Mesendoderm (in vitro differentiated cells): Measurements from ENCODE around the gene COX6B2.

Source experiments
- DNase-seq: peaks from one replicate; pipeline ENCODE4 v3.0.0; 2013
- H2AK5ac ChIP-seq: 2 replicates; pipeline ENCODE4 v1.6.1; 2013; ENCODE audit warnings: low read length, inconsistent platforms
- H2BK120ac ChIP-seq: 2 replicates; pipeline ENCODE4 v1.6.1; 2013; ENCODE audit warnings: low read depth, mild to moderate bottlenecking, low read length, moderate library complexity, mixed read lengths
- H2BK15ac ChIP-seq: replicated peaks from 2 replicates; pipeline ENCODE4 v1.6.1; 2013; ENCODE audit warnings: low read depth, mild to moderate bottlenecking, moderate library complexity
- H2BK5ac ChIP-seq: 2 replicates; pipeline ENCODE4 v1.6.1; 2013; ENCODE audit warnings: low read length, inconsistent platforms
- H3K18ac ChIP-seq: 2 replicates; pipeline ENCODE4 v1.6.1; 2013; ENCODE audit warnings: mild to moderate bottlenecking, low read length, mixed read lengths
- H3K23ac ChIP-seq: one replicate; pipeline ENCODE4 v1.6.1; 2013; ENCODE audit warnings: low read length
- H3K27ac ChIP-seq: 2 replicates; pipeline ENCODE4 v1.5.1; 2013; ENCODE audit warnings: low read depth, mild to moderate bottlenecking, inconsistent platforms, low read length, moderate library complexity
- H3K27me3 ChIP-seq: 2 replicates; pipeline ENCODE4 v1.6.1; 2013; ENCODE audit warnings: low read length, control low read depth, mild to moderate bottlenecking, inconsistent platforms; ENCODE audit not compliant: insufficient read depth, poor library complexity
- H3K36me3 ChIP-seq: 2 replicates; pipeline ENCODE4 v1.6.1; 2013; ENCODE audit warnings: low read length, inconsistent platforms; ENCODE audit not compliant: control insufficient read depth, insufficient read depth
- H3K4ac ChIP-seq: one replicate; pipeline ENCODE4 v1.6.1; 2013; ENCODE audit warnings: low read depth, mild to moderate bottlenecking, low read length, moderate library complexity
- H3K4me1 ChIP-seq: 2 replicates; pipeline ENCODE4 v1.6.1; 2013; ENCODE audit warnings: low read depth, low read length, inconsistent platforms; ENCODE audit not compliant: control insufficient read depth
- H3K4me2 ChIP-seq: 2 replicates; pipeline ENCODE4 v1.6.1; 2013; ENCODE audit warnings: low read length
- H3K4me3 ChIP-seq: 2 replicates; pipeline ENCODE4 v1.5.1; 2013; ENCODE audit warnings: mild to moderate bottlenecking, low read length
- H3K56ac ChIP-seq: one replicate; pipeline ENCODE4 v1.6.1; 2013; ENCODE audit warnings: low read length
- H3K79me1 ChIP-seq: 2 replicates; pipeline ENCODE4 v1.6.1; 2013; ENCODE audit warnings: low read length, inconsistent platforms
- H3K79me2 ChIP-seq: 2 replicates; pipeline ENCODE4 v1.6.1; 2013; ENCODE audit warnings: mild to moderate bottlenecking, low read length; ENCODE audit not compliant: control insufficient read depth, insufficient read depth
- H3K9ac ChIP-seq: 2 replicates; pipeline ENCODE4 v1.6.1; 2013; ENCODE audit warnings: low read length, inconsistent platforms
- H4K5ac ChIP-seq: one replicate; pipeline ENCODE4 v1.6.1; 2013; ENCODE audit warnings: low read length
- H4K8ac ChIP-seq: one replicate; pipeline ENCODE4 v1.6.1; 2013; ENCODE audit warnings: low read depth, mild to moderate bottlenecking, control low read depth, low read length, moderate library complexity
- WGBS: extraction: QIAGEN DNeasy Blood & Tissue Kit; methylation state at CpG from one replicate; pipeline ENCODE4 v1.1.7; 2013; ENCODE audit warnings: low lambda C conversion rate, missing lambda C conversion rate; ENCODE audit not compliant: insufficient coverage; ENCODE audit errors: extremely low coverage; 5-methylcytosine and 5-hydroxymethylcytosine counted together

Gene COX6B2

DNA sequence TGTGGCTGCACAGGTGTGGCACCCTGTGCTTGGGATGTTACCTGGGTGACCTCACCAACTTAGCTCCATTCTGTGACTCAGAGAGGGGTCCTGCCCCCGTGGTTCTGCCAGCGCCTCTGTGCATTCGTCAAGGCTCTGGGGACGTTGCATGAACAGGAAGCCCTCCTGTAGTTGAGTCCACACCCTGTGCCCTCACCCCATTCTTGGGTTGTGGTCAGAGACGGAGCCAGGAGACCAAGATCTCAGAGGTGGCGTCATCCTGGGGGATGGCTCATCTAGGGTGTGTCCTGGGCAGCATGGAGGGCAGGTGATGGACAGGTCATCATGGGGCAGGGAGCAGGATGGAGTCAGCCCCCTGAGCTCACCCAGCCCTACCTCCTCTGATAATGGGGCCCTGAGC is 2.5 kb downstream of the COX6B2 start:
- peaks cover 16% of the 10 kb centered on the region for H3K27me3 ChIP-seq
- no peak overlapping the region for H2AK5ac ChIP-seq
- no peak overlapping the region for H3K4me2 ChIP-seq
- no peak overlapping the region for H4K5ac ChIP-seq
- no CpG with 5 or more reads among the region's 6 CpGs for WGBS
- no peak for DNase-seq
- no peak overlapping the region for H3K4ac ChIP-seq
- H3K23ac ChIP-seq, result no peak overlapping the region
- H3K4me3 ChIP-seq, result no peak overlapping the region
- no peaks in the 10 kb centered on the region for H3K36me3 ChIP-seq
- H3K27ac ChIP-seq, result no peak overlapping the region
- no peak overlapping the region for H2BK15ac ChIP-seq
- no peak overlapping the region for H2BK5ac ChIP-seq
- H3K79me1 ChIP-seq, result no peaks in the 10 kb centered on the region
- H3K4me1 ChIP-seq, result peaks cover 12% of the 10 kb centered on the region
- no peak overlapping the region for H3K18ac ChIP-seq
- no peaks in the 10 kb centered on the region for H3K79me2 ChIP-seq
- H4K8ac ChIP-seq, result no peak overlapping the region
- H3K9ac ChIP-seq, result no peak overlapping the region
- H3K56ac ChIP-seq, result no peak overlapping the region
- no peak overlapping the region for H2BK120ac ChIP-seq

DNA sequence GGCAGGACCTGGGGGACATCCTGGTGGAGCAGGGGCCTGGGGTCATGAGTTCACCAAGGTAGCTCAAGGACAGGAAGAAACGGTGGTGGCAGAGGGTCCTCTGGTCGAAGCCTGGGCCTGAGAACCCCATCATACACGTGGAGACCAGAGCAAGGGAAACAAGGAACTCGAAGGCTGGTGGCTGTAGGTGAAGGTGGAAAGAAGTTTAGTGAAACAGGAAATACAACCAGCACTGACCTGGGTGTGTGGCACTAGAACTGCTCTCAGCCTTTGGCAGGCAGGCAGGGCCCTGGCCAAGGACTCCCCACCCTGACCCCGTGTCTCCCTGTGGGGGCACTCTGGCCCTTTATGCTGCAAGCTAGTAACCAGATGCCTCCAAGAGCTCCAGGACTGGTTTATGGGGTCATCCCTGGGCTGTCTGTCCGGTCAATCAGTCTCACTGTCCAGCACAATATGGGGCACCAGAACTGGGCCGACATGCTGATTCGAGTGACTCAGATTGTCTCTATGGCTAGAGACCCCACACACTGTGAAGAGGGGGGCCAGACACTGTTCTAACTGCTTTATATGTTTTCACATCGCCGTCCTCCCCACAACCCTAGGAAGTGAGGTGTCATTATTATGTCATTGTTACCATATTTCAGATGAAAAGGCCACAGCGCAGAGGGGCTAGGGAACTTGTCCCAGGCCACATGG is 3.8 kb downstream of the COX6B2 start:
- Histone ChIP-seq H3K4me1 (peaks cover 12% of the 10 kb centered on the region), H4K8ac (no peak overlapping the region), H2BK15ac (no peak overlapping the region), H3K56ac (no peak overlapping the region), H2BK120ac (no peak overlapping the region), H2AK5ac (no peak overlapping the region), H2BK5ac (no peak overlapping the region), H3K4me2 (no peak overlapping the region), H3K4ac (no peak overlapping the region), H3K27ac (no peak overlapping the region), H3K18ac (no peak overlapping the region), H3K79me1 (no peaks in the 10 kb centered on the region), H3K9ac (no peak overlapping the region), H3K79me2 (no peaks in the 10 kb centered on the region), H3K4me3 (no peak overlapping the region), H4K5ac (no peak overlapping the region), H3K23ac (no peak overlapping the region), H3K27me3 (peaks cover 16% of the 10 kb centered on the region), H3K36me3 (no peaks in the 10 kb centered on the region)
- no CpG with 5 or more reads among the region's 11 CpGs for WGBS
- DNase-seq, result no peak

DNA sequence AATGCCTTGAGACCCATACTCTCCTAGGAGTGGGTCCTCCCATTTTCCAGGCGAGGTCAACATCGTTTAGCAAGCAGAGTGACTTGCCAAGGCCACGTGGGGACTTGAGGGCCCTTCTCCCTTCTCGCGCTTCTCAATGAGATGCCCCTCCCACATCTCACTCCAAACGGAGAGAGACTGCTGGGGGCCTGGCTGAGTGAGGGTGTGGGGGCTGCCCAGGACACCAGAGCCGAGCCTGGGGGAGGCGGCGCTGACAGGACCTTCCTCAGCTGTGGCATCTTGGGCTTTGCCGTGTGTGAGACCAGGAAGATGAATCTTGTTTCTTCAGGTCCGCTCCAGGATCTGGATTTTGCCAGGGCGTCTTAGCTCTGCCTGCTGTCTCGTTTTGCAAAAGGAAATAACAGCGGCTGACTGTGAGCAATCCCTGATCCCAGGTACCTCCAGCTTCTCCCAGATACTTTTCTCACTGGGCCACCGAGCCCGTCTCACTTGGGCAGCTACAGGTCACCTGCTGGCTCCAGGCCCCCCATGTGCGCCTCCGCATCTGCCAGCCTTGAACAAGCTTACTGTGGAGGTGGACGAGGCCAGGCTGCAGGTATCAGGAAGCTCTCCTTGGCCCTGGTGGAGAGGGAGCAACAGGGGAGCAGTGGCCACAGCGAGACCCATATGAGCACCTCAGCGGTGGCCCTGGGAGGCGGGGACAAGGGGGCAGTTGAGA is 6.0 kb downstream of the COX6B2 start:
- Histone ChIP-seq H3K79me2 (no peaks in the 10 kb centered on the region), H2BK15ac (no peak overlapping the region)

DNA sequence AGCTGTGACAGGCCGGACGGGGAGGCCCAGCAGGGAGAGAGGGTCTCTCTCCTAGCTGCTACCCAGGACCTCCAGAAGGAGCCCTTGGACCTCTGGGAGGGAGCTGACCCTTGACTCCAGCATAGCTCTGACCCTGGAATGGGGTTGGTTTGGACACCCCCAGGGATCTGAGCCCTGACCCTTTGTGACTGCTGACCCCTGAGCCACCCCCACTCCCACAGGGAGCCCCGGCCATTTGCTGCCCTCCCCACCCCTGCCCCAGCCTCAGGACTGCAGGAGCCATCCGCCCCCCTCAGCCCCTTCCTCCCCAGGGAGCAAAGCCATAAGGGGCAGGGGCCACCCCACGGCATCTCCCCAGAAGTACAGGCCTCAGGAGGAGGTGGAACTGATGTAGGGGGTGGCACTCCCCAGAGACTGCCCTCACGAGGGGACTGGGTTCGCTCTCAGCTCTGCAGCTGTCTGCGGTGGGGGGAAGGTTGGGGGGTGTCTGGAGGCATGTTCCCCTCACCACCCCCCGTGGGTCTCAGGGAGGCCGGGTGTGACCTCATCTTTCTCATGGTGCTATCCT is 7.0 kb downstream of the COX6B2 start:
- Histone ChIP-seq H3K27me3 (peaks cover 2% of the 10 kb centered on the region), H3K4me3 (no peak overlapping the region), H4K5ac (no peak overlapping the region), H3K27ac (no peak overlapping the region), H3K18ac (no peak overlapping the region), H4K8ac (no peak overlapping the region), H3K36me3 (no peaks in the 10 kb centered on the region), H3K56ac (peak overlapping the region; percentile 83), H2BK5ac (no peak overlapping the region), H3K79me1 (no peaks in the 10 kb centered on the region), H3K9ac (no peak overlapping the region), H2BK15ac (no peak overlapping the region), H3K79me2 (no peaks in the 10 kb centered on the region), H3K4ac (no peak overlapping the region), H3K4me1 (peaks cover 9% of the 10 kb centered on the region), H3K23ac (no peak overlapping the region), H2AK5ac (no peak overlapping the region), H3K4me2 (no peak overlapping the region), H2BK120ac (no peak overlapping the region)
- DNase-seq, result no peak
- WGBS, result no CpG with 5 or more reads among the region's 10 CpGs

More for the DNA sequence above, 6.0 kb downstream of the COX6B2 start:
- Histone ChIP-seq H2BK5ac (peak overlapping the region; percentile 50), H3K4ac (no peak overlapping the region), H3K4me3 (no peak overlapping the region), H3K4me2 (peak overlapping the region; percentile 22), H3K18ac (no peak overlapping the region), H3K27ac (no peak overlapping the region), H3K23ac (no peak overlapping the region), H3K9ac (peak overlapping the region; percentile 44), H3K79me1 (no peaks in the 10 kb centered on the region), H4K8ac (no peak overlapping the region), H4K5ac (no peak overlapping the region), H3K4me1 (peaks cover 12% of the 10 kb centered on the region), H3K36me3 (no peaks in the 10 kb centered on the region), H3K27me3 (peaks cover 12% of the 10 kb centered on the region), H2BK120ac (no peak overlapping the region), H2AK5ac (no peak overlapping the region), H3K56ac (peak overlapping the region; percentile 83)
- WGBS, result no CpG with 5 or more reads among the region's 22 CpGs
- DNase-seq, result peak; percentile 83

DNA sequence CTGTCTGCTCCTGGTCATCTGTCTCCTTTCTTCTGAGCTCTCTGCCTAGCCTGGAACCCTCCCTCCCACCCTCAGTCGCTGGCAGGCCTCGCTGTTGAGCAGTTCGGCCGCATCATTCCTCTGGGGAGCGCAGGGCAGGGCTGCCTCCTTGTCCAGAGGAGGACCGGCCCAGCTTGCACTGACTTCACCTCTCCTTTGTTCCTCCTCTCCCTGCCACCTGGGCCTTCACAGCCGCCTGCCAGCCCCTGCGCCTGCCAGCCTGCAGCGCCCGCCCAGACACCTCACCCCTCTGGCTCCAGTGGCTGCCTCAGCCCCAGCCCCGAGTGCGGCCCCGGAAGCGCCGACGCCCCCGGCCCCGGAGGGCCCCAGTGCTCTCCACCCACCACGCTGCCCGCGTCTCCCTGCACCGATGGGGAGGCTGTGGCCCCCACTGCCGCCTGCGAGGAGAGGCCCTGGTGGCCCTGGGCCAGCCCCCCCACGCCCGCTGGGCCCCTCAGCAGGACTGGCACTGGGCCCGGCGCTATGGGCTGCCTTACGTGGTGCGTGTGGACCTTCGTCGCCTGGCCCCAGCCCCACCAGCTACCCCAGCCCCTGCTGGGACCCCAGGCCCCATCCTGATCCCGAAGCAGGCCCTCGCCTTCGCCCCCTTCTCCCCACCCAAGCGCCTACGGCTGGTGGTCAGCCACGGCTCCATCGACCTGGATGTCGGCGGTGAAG is 7.6 kb downstream of the COX6B2 start:
- WGBS, result no CpG with 5 or more reads among the region's 41 CpGs
- H2AK5ac ChIP-seq, result no peak overlapping the region
- H2BK120ac ChIP-seq, result no peak overlapping the region
- DNase-seq, result no peak
- no peak overlapping the region for H4K8ac ChIP-seq
- no peak overlapping the region for H2BK5ac ChIP-seq
- no peaks in the 10 kb centered on the region for H3K36me3 ChIP-seq
- no peak overlapping the region for H4K5ac ChIP-seq
- no peak overlapping the region for H3K23ac ChIP-seq
- no peak overlapping the region for H3K27ac ChIP-seq
- no peak overlapping the region for H3K56ac ChIP-seq
- H3K4me2 ChIP-seq, result no peak overlapping the region
- peaks cover 9% of the 10 kb centered on the region for H3K4me1 ChIP-seq
- H3K27me3 ChIP-seq, result no peaks in the 10 kb centered on the region
- no peak overlapping the region for H3K4me3 ChIP-seq
- H3K4ac ChIP-seq, result no peak overlapping the region
- no peaks in the 10 kb centered on the region for H3K79me1 ChIP-seq
- H3K79me2 ChIP-seq, result no peaks in the 10 kb centered on the region
- no peak overlapping the region for H3K18ac ChIP-seq
- H2BK15ac ChIP-seq, result no peak overlapping the region
- no peak overlapping the region for H3K9ac ChIP-seq
